Liver (tissue), 9 donors: Measurements from ENCODE around the gene TNXB. TPM values are rescaled to one million over a fixed set of nuclear protein-coding genes. Genes with fewer than 3 reads are reported as not detected.

Experiments
- DNase-seq: peaks from one replicate; pipeline ENCODE4 v3.0.0-alpha.2; 2017; ENCODE audit warnings: low spot score
- H3K27ac ChIP-seq, 2 donors: one replicate each; pipeline ENCODE4 v1.7.0; 2013; ENCODE audit warnings: inconsistent platforms in 2 of 2, low read length in 2 of 2, control low read depth in 1 of 2, low read depth in 1 of 2, mild to moderate bottlenecking in 1 of 2
- H3K27me3 ChIP-seq, 4 donors: one replicate each; pipeline versions ENCODE4 v1.6.1 to v1.7.0; 2013; ENCODE audit warnings: low read length in 3 of 4, inconsistent platforms in 1 of 4, mild to moderate bottlenecking in 1 of 4, moderate library complexity in 1 of 4; ENCODE audit not compliant: control insufficient read depth in 4 of 4, insufficient read depth in 4 of 4
- H3K36me3 ChIP-seq, 4 donors: one replicate each; pipeline versions ENCODE4 v1.6.1 to v1.7.0; 2013; ENCODE audit warnings: low read length in 3 of 4, mild to moderate bottlenecking in 3 of 4, low read depth in 1 of 4, moderate library complexity in 1 of 4; ENCODE audit not compliant: control insufficient read depth in 4 of 4, insufficient read depth in 3 of 4
- H3K4me1 ChIP-seq, 4 donors: one replicate each; pipeline versions ENCODE4 v1.6.1 to v1.7.0; 2013; ENCODE audit warnings: low read length in 3 of 4, mild to moderate bottlenecking in 3 of 4, moderate library complexity in 1 of 4; ENCODE audit not compliant: control insufficient read depth in 4 of 4, insufficient read depth in 4 of 4
- H3K4me3 ChIP-seq, 3 donors: one replicate each; pipeline versions ENCODE4 v1.6.1 to v1.7.0; 2013; ENCODE audit warnings: low read length in 3 of 3, control low read depth in 1 of 3, low read depth in 1 of 3, mild to moderate bottlenecking in 1 of 3
- H3K9ac ChIP-seq, 2 donors: one replicate each; pipeline ENCODE4 v1.7.0; 2013; ENCODE audit warnings: low read length in 2 of 2, mild to moderate bottlenecking in 2 of 2, moderate library complexity in 2 of 2, control low read depth in 1 of 2, low read depth in 1 of 2
- H3K9me3 ChIP-seq, 4 donors: one replicate each; pipeline versions ENCODE4 v1.6.1 to v1.7.0; 2013; ENCODE audit warnings: low read length in 3 of 4; ENCODE audit not compliant: control insufficient read depth in 4 of 4
- ATF3 ChIP-seq: IDR thresholded peaks from 2 replicates; pipeline ENCODE4 v1.6.1; 2016; ENCODE audit warnings: antibody characterized with exemption
- CTCF ChIP-seq: fragments of 150-350 bp; IDR thresholded peaks from 2 replicates; pipeline ENCODE4 v1.5.1; 2017; ENCODE audit warnings: improper control_type of control experiment, low read depth, low read length; ENCODE audit not compliant: missing input control
- EGR1 ChIP-seq, 2 donors: IDR thresholded peaks; 2 replicates each; pipeline ENCODE4 v1.6.1; 2016 to 2018; ENCODE audit warnings: antibody characterized with exemption in 2 of 2, low read depth in 2 of 2
- FOXA1 ChIP-seq: IDR thresholded peaks from 2 replicates; pipeline ENCODE4 v1.6.1; 2016; ENCODE audit warnings: antibody characterized with exemption
- FOXA2 ChIP-seq: IDR thresholded peaks from 2 replicates; pipeline ENCODE4 v1.6.1; 2016; ENCODE audit warnings: antibody characterized with exemption
- GABPA ChIP-seq, 2 donors: IDR thresholded peaks in 1 of 2; conservative IDR thresholded peaks in 1 of 2; 2 replicates each; pipeline ENCODE4 v1.6.1; 2016; ENCODE audit warnings: antibody characterized with exemption in 2 of 2, mild to moderate bottlenecking in 1 of 2, moderate library complexity in 1 of 2
- HNF4A ChIP-seq, 2 donors: conservative IDR thresholded peaks; 2 replicates each; pipeline ENCODE4 v1.6.1; 2016; ENCODE audit warnings: antibody characterized with exemption in 2 of 2, mild to moderate bottlenecking in 2 of 2
- HNF4G ChIP-seq: IDR thresholded peaks from 2 replicates; pipeline ENCODE4 v1.6.1; 2016; ENCODE audit warnings: antibody characterized with exemption
- JUND ChIP-seq, 2 donors: IDR thresholded peaks; 2 replicates each; pipeline ENCODE4 v1.6.1; 2016; ENCODE audit warnings: antibody characterized with exemption in 2 of 2
- MAX ChIP-seq: IDR thresholded peaks from 2 replicates; pipeline ENCODE4 v1.6.1; 2016; ENCODE audit warnings: antibody characterized with exemption
- NR2F2 ChIP-seq: IDR thresholded peaks from 2 replicates; pipeline ENCODE4 v1.6.1; 2016; ENCODE audit warnings: antibody characterized with exemption
- RAD21 ChIP-seq, 2 donors: IDR thresholded peaks; 2 replicates each; pipeline ENCODE4 v1.6.1; 2016; ENCODE audit warnings: antibody characterized with exemption in 2 of 2, mild to moderate bottlenecking in 2 of 2
- RXRA ChIP-seq, 2 donors: IDR thresholded peaks; 2 replicates each; pipeline ENCODE4 v1.6.1; 2017 to 2018; ENCODE audit warnings: antibody characterized with exemption in 2 of 2, mild to moderate bottlenecking in 1 of 2
- SP1 ChIP-seq: IDR thresholded peaks from 2 replicates; pipeline ENCODE4 v1.6.1; 2018; ENCODE audit warnings: antibody characterized with exemption, mild to moderate bottlenecking
- TAF1 ChIP-seq: conservative IDR thresholded peaks from 2 replicates; pipeline ENCODE4 v1.6.1; 2016; ENCODE audit warnings: antibody characterized with exemption, mild to moderate bottlenecking
- YY1 ChIP-seq: IDR thresholded peaks from 2 replicates; pipeline ENCODE4 v1.6.1; 2016; ENCODE audit warnings: antibody characterized with exemption, mild to moderate bottlenecking
- ZBTB33 ChIP-seq: IDR thresholded peaks from 2 replicates; pipeline ENCODE4 v1.6.1; 2016; ENCODE audit warnings: antibody characterized with exemption
- WGBS: extraction: QIAGEN DNeasy Blood & Tissue Kit; methylation state at CpG from one replicate; pipeline ENCODE4 v1.1.7; 2013; 5-methylcytosine and 5-hydroxymethylcytosine counted together
- polyA plus RNA-seq, 2 donors: library from polyadenylated mRNA; stranded (reverse) in 1 of 2; unstranded in 1 of 2; fragments of 200-250 nt in 1 of 2; fragments of >200 nt in 1 of 2; fragmentation: Nextera tagmentation in 1 of 2; extraction: Ambion mirVana in 1 of 2; gene quantifications; one replicate each; pipeline versions ENCODE4 v1.2.1 to v1.2.3, GENCODE V29; 2013 to 2015
- total RNA-seq, 2 donors: library from RNA; depleted of rRNA; stranded (reverse); fragments of >200 nt; gene quantifications; one replicate each; pipeline ENCODE4 v1.2.3, GENCODE V29; 2014
- donor health status: healthy.
- donor health status: healthy.
- donor health status: healthy.
- donor health status: healthy.
- donor health status: healthy.

The TNXB gene
- total and polyA plus RNA-seq, 4 donors: 3.0 to 17.1 (median 5.6) TPM

GRCh38 chr6:32095338-32096086 is 13.6 kb downstream of the TNXB start (continued):
- TF ChIP-seq ZBTB33 (no peak), YY1 (no peak), GABPA (IDR thresholded peaks at IDR 0.05 in 1 of 2, conservative IDR thresholded peaks at IDR 0.05 in 1 of 2) (no peak), CTCF (no peak), SP1 (no peak), FOXA2 (no peak)

- Histone ChIP-seq H3K36me3 (no peaks in the 10 kb centered on the region), H3K4me3 (no peak overlapping the region), H3K4me1 (peaks cover 0 to 5% (median 2%) of the 10 kb centered on the region in 4 donors), H3K9me3 (no peaks in the 10 kb centered on the region), H3K27ac (peak overlapping the region in 1 of 2 donors; percentile 30), H3K27me3 (peaks cover 0 to 7% (median 1%) of the 10 kb centered on the region in 4 donors), H3K9ac (no peak overlapping the region)
- DNase-seq: no peak
- TF ChIP-seq YY1 (no peak), RAD21 (IDR thresholded peaks at IDR 0.05) (peak in 1 of 2 donors; percentile 9)
- WGBS: 61% methylated on average over 8 of the region's 8 CpGs
Observed at GRCh38 chr6:32092760-32093497, 16.2 kb downstream of the TNXB start.

GRCh38 chr6:32089082-32089828 is 19.9 kb downstream of the TNXB start:
- H3K27ac ChIP-seq: no peak overlapping the region
- DNase-seq: no peak
- TF ChIP-seq SP1 (no peak), EGR1 (IDR thresholded peaks at IDR 0.05; ENCODE audit: low read depth in 2 of 2) (no peak), HNF4A (conservative IDR thresholded peaks at IDR 0.05) (no peak), ATF3 (no peak), JUND (IDR thresholded peaks at IDR 0.05) (no peak), ZBTB33 (no peak), FOXA1 (no peak), FOXA2 (no peak), GABPA (IDR thresholded peaks at IDR 0.05 in 1 of 2, conservative IDR thresholded peaks at IDR 0.05 in 1 of 2) (no peak), TAF1 (no peak), MAX (no peak), RAD21 (IDR thresholded peaks at IDR 0.05) (no peak), NR2F2 (no peak), RXRA (IDR thresholded peaks at IDR 0.05) (no peak), CTCF (no peak), HNF4G (no peak)

More at GRCh38 chr6:32089082-32089828, 19.9 kb downstream of the TNXB start:
- H3K36me3 ChIP-seq: no peaks in the 10 kb centered on the region
- 84% methylated on average over 10 of the region's 10 CpGs for whole genome bisulfite sequencing
- H3K9me3 ChIP-seq: no peaks in the 10 kb centered on the region
- H3K4me1 ChIP-seq: peaks cover 0 to 10% (median 2%) of the 10 kb centered on the region in 4 donors
- no peak overlapping the region for H3K4me3 ChIP-seq
- no peak overlapping the region for H3K9ac ChIP-seq
- peaks cover 0 to 3% (median 0%) of the 10 kb centered on the region in 4 donors for H3K27me3 ChIP-seq
